ENCODE results near the gene MBLAC1.
"Not testable (repeated sequence)": the region's sequence is repeated elsewhere in the genome, so short reads cannot be mapped to it uniquely, and the experiment has no call there.

Gene MBLAC1

DNA sequence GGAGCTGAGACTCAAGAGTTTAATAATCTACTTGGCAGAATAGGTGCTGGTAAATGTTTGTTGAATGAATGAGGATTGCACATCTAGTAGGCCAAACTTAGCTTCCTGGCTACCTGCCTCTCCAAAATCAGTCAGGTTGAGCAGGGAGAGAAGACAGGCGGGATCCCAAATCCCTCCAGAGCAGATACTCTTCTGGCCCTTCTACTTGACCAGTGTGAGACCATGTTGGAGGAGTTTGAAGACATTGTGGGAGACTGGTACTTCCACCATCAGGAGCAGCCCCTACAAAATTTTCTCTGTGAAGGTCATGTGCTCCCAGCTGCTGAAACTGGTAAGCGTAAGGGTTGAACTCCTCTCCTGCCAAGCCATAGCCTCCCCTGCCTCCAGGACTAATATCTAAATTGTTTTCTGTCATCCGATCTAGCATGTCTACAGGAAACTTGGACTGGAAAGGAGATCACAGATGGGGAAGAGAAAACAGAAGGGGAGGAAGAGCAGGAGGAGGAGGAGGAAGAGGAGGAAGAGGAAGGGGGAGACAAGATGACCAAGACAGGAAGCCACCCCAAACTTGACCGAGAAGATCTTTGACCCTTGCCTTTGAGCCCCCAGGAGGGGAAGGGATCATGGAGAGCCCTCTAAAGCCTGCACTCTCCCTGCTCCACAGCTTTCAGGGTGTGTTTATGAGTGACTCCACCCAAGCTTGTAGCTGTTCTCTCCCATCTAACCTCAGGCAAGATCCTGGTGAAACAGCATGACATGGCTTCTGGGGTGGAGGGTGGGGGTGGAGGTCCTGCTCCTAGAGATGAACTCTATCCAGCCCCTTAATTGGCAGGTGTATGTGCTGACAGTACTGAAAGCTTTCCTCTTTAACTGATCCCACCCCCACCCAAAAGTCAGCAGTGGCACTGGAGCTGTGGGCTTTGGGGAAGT, 2.2 kb upstream of the MBLAC1 start:
- no peak for DNase-seq

DNA sequence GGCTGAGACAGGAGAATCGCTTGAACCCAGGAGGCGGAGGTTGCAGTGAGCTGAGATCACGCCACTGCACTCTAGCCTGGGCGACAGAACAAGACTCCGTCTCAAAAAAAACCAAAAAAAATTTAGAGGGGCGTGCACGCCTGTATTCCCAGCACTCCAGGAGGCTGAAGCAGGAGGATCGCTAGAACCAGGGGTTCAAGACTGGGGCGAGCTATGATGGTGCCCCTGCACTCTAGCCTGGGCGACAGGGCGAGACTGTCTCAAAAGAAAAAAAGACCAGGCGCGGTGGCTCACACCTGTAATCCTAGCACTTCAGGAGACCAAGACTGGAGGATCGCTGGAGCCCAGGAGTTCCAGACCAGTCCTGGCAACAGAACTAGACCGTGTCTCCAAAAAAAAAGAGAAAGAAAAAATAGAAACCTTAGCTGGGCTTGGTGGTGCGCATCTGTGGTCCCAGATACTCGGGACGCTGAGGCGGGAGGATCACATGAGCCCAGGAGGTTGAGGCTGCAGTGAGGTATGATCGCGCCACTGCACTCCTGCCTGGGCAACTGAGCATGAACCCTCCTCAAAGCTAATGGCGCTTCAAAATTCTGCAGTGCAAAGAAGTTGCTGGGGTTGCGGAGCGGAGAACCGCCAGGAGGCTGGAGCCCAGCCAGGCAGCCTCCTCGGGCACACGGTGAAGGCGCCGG, 382 bp upstream of the MBLAC1 start:
- peak; percentile 27 for DNase-seq

DNA sequence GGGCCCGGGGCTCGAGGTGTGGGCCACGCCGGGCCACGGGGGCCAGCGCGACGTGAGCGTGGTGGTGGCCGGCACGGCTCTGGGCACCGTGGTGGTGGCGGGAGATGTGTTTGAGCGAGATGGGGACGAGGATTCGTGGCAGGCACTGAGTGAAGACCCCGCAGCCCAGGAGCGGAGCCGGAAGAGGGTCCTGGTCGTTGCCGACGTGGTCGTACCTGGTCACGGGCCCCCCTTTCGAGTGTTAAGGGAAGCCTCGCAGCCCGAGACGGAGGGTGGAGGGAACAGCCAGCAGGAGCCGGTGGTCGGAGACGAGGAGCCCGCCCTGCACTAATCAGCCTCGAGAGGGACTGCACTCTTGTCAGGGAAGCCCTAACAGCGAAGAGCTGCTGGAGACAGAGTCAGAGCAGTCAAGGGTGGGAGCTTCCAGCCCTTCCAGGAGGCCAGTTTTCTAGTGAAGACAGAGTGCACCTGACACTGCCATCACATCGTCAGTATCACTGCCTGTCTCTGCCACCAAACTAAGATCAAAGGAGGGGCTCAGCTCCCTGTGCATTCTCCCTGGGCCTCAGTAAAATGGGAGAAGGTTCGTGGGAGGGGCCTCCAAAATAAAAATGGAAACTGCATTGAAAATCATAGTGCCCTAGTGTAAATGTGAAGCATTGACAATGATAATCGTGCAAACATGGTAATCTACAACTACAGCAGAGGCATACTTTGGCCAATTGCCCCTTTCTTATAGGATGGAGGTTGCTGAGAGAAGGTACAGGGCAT, 1.3 kb downstream of the MBLAC1 start:
- DNase-seq: no peak

DNA sequence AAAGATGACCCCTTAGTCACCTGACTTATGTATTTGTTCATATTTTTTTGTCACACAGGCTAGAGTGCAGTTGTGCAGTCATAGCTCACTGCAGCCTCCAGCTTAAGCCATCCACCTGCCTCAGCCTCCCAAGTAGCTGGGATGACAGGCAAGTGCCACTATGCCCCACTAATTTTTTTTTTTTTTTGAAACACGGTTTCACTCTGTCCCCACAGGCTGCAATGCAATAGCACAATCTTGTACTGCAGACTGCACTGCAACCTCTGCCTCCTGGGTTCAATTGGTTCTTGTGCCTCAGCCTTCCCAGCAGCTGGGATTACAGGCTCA, 1.8 kb downstream of the MBLAC1 start:
- no peak for DNase-seq

DNA sequence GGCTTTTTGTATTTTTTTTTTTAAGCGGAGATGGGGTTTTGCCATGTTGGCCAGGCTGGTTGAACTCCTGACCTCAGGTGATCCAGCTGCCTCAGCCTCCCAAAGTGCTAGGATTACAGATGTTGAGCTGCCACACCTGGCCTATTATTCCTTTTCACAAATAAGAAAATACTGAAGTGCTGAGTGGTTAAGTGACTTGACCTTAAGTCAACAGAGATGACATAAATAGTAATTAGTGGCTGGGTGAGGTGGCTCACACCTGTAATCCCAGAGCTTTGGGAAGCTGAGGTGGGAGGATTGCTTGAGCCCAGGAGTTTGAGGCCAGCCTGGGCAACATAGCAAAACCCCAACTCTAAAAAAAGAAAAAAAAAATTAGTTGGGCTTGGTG, 3.4 kb downstream of the MBLAC1 start:
- DNase-seq: not testable (repeated sequence)

DNA sequence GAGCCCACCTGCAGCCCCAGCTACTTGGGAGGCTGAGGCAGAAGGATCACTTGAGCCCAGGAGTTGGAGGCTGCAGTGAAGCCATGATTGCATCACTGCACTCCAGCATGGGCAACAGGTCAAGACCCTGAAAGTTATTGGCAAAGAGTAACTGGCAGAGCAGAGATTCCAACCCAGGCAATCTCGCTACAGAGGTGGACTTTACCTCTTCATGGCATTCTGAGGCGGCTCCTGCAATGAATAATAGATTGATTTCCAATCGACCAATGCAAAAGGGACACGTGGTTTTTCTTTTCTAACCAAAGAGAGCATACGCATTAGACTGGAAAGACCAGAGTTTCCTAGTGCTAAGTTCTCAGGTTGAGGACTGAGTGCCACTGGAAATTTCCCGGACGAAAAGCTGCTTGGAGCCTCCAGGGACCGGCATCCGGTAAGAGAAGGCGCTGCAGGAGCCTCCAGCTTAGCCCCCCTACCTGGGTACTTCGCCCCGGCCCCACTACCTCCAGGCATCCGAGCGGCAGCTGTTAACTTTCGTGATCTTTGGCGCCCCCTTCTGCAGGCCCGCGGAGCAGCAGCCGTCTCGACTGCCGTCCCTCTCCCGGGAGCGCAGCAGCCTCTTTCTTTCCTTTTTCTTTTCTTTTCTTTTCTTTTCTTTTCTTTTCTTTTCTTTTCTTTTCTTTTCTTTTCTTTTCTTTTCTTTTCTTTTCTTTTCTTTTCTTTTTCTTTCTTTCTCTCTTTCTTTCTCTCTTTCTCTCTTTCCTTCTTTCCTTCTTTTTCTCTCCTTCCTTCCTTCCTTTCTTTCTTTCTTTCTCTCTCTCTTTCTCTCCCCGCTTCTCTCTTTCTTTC, 4.1 kb downstream of the MBLAC1 start:
- DNase-seq: peak; percentile 77

DNA sequence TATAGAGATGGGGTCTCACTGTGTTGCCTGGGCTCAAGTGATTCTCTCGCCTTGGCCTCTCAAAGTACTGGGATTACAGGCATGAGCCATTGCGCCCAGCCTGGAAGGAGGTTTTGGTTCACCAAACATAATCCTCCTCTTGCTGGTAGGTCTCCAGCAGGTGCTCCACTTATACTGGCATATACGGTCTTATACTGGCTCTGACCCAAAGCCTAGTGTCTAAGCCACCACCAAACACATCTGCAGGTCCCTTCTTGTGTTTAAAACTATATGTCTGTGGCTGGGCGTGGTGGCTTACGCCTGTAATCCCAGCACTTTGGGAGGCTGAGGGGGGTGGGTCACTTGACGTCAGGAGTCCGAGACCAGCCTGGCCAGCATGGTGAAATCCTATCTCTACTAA, 5.4 kb downstream of the MBLAC1 start:
- DNase-seq: no peak

DNA sequence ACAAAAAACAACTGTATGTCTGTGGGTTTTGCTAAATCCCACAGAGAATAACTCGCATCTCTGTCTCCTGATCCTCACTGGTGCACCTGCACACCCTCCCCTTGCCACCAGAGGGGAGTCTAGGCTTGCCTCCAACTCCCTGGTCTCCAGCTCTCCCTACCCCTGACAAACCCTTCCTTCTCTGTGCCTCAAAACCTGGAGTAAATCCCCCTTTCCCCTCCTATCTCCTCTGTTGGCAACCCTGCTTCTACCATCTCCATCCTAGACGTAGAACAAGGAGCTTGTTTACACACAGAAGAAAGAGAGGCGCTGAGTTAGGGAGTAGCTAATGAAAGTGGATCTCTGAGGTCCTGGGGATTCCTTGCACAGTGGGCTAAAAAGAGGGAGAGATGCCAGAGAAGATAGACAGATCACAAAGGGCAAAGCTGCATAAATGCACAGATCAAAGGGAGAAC, 6.0 kb downstream of the MBLAC1 start:
- peak; percentile 57 for DNase-seq

DNA sequence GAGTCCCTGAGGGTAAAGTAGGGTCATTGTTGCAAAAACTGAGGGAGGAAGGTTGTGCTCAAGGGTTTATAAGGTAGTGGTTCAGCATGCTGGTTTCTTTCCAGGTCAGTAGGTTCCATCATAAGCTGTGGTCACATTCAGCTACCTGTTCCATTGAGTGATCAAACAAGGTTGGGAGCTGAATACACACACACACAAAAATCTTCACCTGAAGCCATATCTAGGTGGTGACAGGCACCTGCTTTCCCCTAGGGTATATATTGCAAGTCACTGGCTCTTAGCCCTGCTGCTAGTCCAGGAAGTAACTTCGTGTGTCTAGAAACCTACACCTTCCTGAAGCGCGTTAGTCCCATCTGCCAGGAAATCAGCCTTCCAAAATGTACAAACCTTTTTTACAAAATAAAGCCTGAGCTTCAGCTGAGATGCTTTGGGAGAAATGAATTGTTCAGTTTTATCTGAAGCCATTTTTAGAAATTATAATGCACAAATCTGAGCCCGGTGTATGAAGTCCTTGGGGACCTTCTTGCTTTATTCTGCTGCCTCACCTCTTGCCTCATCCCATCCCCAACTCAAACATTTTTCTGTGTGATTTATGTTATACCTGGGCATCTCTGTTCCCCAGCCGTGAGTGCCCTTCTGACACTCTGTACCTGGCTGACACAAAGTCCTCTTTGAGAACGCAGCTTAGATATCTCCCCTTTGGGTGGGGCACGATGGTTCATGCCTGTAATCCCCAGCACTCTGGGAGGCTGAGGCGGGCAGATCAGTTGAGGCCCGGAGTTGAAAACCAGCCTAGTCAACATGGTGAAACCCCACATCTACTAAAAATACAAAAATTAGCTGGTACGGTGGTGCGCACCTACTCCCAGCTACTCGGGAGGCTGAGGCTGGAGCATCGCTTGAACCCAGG, 11.3 kb downstream of the MBLAC1 start:
- no peak for DNase-seq

DNA sequence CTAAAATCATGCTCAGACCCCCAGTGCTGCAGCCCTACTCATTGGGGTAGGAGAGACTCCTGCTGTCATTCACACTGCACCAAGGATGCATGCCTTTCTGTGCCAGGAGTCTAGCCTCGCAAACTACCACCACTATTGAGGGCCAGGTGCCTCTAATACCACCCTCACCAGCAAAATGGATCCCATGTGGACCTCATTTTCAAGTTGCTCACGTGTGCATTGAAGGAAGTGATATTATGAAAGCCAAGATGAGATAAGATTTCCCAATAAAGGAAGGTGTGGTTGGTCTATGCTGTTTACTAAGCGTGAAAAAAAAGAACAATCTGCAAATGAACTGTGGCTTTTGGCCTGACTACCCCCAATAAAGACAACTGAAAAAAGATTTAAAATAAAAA, 14.8 kb downstream of the MBLAC1 start:
- no peak for DNase-seq

DNA sequence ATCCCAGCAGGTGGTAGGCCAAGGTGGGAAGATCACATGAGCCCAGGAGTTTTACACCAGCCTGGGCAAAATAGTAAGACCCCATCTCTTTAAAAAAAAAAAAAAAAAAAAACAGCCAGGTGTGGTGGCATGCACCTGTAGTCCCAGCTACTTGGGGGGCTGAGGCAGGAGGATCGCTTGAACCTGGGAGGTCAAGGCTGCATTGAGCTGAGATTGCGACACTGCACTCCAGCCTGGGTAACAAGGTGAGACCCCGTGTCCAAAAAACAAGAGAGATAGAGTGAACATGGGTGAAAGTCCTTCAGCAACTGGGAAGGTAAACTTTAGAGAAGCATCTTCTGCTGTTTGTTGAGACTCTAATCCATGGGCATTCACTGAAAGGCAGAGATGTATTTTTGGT, 15.7 kb downstream of the MBLAC1 start:
- no peak for DNase-seq

DNA sequence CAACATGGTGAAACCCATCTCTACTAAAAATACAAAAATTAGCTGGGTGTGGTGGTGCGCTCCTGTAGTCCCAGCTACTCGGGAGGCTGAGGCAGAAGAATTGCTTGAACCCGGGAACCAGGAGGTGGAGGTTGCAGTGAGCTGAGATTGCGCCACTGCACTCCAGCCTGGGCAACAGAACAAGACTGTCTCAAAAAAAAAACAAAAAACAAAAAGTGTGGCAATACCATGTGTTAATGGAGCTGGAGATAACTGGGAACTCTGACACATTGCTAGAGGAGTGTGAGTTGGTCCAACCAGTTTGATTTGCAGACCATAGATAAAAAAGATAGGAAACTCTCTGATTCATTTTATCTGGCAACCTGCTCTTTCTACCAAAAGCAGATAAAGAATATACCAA, 19.6 kb downstream of the MBLAC1 start:
- DNase-seq: not testable (repeated sequence)

DNA sequence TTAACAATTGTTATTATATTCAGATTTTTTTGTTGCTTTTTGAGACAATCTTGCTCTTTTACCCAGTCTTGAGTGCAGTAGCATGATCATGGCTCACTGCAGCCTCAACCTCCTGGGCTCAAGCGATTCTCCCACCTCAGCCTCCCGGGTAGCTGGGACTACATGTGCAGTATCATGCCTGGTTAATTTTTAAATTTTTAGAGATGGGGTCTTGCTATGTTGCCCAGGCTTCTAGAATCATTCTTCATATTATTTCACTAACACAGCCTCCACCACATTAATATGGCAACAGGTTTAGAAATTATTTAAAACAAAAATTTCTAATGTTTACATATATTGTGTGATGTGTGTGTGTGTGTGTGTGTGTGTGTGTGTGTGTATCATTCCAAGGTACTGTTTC, 20.5 kb downstream of the MBLAC1 start:
- DNase-seq: no peak

DNA sequence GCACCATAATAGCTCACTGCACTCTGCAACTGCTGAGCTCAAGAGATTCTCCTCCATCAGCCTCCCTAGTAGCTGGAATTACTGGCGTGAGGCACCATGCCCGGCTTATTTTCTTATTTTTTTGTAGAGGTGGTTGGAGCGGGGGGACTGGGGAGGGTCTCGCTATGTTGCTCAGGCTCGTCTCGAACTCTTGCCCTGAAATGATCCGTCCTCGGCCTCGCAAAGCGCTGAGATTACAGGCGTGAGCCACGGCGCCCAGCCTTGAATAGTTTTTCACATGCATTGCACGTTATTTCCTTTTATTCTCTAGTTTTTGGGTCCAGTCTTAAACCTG, 21.4 kb downstream of the MBLAC1 start:
- DNase-seq: no peak

DNA sequence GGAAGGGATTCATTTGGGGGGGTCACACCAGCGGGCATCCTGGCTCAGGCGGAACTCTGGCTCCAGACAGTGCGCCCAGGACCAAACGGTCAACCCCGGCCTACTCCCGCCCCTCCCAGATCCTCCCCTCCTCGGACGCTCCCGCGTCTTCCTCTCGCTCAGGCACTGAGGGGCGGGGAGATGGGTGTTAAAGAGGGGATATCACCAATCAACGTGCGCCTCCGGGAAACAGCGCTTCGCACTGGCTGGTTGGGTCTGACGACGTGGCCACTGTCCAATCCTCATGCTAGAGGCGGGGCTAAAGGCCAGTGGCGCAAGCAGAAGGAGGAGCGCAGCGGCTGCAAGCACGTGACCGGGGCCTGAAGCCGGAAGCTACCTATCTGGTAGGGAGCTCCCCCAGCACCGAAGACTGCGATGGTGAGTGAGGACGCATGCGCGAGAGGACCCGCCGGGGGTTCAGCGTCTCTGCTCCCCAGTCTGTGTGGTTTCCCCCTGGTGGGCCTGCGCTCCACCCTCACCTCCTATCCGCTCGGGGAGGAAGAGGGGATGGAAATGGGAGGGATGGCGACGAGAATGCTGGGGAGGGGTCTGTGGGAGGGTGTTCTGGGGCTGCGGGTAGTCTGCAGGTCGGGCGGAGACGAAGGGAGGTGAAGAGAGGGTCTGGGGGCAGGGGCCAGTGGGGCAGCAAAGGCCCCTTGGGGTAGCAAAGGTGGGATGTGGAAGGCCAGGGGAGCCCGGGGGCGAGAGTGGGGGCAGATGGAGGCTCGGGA, 22.0 kb downstream of the MBLAC1 start, which contains the start of gene LAMTOR4:
TSS of gene LAMTOR4 (plus strand) at position 360 of the 770 bp plus-strand sequence. CDS start at position 415, 55 bp downstream.
- DNase-seq: peak; percentile 100

DNA sequence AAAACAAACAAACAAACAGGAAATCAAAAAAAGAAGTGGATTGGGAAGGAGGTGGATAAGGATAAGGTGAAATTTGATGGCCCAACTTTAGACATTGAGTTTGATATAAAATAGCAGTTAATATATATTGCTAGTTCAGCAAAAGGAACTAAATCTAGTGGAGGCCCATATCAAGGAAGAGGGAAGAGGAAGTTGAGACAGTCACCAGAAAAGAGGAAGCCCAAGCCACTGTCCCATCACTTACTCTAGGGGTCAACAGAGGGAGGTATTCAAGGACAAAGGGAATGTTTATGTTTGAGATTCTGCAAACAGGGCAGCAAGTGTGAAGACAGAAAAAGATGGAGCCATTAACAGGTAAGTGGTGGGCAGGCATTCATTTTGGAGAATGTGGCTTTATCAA, 25.6 kb downstream of the MBLAC1 start:
- DNase-seq: no peak

DNA sequence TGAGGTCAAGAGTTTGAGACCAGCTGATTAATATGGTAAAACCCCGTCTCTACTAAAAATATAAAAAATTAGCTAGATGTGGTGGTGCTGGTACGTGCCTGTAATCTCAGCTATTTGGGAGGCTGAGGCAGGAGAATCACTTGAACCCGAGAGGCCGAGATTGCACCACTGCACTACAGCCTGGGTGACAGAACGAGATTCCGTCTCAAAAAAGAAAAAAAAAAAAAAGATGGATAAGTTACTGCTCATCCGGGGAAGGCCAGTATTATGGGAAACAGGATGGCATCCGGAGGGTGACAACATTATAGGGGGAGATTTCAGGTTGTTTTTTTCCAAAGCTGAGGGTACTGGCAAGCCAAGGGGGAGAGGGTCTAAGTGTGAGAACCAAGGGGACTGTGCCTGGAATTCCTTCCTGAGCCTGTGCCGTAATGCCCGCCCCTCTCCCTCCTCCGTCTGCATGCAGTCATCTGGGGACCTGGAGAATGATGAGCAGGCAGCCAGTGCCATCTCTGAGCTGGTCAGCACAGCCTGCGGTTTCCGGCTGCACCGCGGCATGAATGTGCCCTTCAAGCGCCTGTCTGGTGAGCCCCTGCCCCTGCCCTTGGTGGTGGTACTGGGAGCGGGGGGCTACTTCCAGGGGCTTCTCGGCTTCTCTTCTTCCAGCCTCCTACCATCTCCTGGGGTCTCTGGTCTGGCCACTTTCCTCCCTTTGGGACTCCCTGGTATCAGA, 26.3 kb downstream of the MBLAC1 start:
- no peak for DNase-seq

DNA sequence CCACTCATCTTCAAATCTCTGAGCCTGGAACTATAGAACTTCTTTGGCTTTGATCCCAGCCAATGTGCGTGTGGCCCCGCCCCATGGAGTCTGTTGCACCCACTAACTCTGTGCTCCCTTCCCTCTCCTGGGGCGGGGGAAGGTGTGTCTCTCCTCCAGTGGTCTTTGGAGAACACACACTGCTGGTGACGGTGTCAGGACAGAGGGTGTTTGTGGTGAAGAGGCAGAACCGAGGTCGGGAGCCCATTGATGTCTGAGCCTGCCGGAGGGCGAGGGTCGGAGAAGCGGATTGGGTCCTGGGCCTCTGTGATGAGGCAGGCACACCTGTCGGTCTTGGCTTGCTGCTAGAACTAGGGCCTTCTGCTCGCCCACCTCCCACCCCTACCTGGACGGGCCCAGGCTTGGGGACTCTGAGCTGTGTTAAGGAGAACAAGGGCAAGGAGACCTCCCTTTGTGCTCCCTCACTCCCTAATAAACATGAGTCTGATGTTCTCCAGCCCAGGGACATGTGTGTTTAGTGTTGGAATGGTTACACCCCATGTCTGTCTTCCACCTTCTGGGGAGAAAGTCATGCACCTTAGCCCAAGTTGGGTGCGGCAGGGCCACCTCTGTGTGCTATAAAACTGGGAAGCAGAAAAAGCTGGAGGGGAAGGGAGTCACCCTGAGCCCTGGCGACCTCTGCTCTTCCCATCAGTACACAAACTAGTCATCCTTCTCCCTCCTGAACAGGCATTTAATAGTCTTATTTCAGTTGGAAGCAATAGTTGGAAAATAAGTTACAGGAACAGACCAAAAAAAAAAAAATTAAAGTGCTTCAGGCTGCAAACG, 27.2 kb downstream of the MBLAC1 start:
- DNase-seq: no peak

Measured in NCI-H1092 (cell line).